GM18511 (cell line): ENCODE results near the gene USP38.
"Not testable (repeated sequence)": the region's sequence is repeated elsewhere in the genome, so short reads cannot be mapped to it uniquely, and the experiment has no call there.

Experiments used
- ATAC-seq: cut with Tn5 transposase; IDR thresholded peaks from one replicate; pipeline ENCODE4 v1.9.1; 2021; ENCODE audit warnings: mild to moderate bottlenecking, moderate library complexity; ENCODE audit not compliant: unreplicated experiment

Gene USP38

GRCh38 chr4:143207555-143207954 is 22.8 kb downstream of the USP38 start:
- no peak for ATAC-seq

- no peak for ATAC-seq
These were observed 27.8 kb downstream of the USP38 start for GRCh38 chr4:143212566-143212965.

- ATAC-seq, result no peak
These were observed 31.2 kb downstream of the USP38 start for GRCh38 chr4:143215873-143216272.

GRCh38 chr4:143224255-143224654 is 39.5 kb downstream of the USP38 start:
- ATAC-seq, result no peak

GRCh38 chr4:143225167-143225566 is 40.5 kb downstream of the USP38 start:
- ATAC-seq, result no peak

GRCh38 chr4:143230683-143231082 is 46.0 kb downstream of the USP38 start:
- no peak for ATAC-seq

GRCh38 chr4:143232277-143232676 is 47.6 kb downstream of the USP38 start:
- no peak for ATAC-seq

- ATAC-seq, result no peak
These were observed 49.4 kb downstream of the USP38 start for GRCh38 chr4:143234153-143234552.

GRCh38 chr4:143237195-143237594 is 52.5 kb downstream of the USP38 start:
- not testable (repeated sequence) for ATAC-seq

- no peak for ATAC-seq
These were observed 56.4 kb downstream of the USP38 start for GRCh38 chr4:143240939-143241679.

GRCh38 chr4:143241892-143242291 is 57.2 kb downstream of the USP38 start:
- ATAC-seq, result no peak

- ATAC-seq, result no peak
These were observed 58.3 kb downstream of the USP38 start for GRCh38 chr4:143243041-143243440.

- ATAC-seq, result no peak
These were observed 62.3 kb downstream of the USP38 start for GRCh38 chr4:143246977-143247376.

- no peak for ATAC-seq
These were observed 63.1 kb downstream of the USP38 start for GRCh38 chr4:143247866-143248265.

- ATAC-seq, result no peak
These were observed 64.1 kb downstream of the USP38 start for GRCh38 chr4:143248827-143249226.

- no peak for ATAC-seq
These were observed 65.9 kb downstream of the USP38 start for GRCh38 chr4:143250617-143251016.

- ATAC-seq, result no peak
These were observed 66.6 kb downstream of the USP38 start for GRCh38 chr4:143251348-143251747.

GRCh38 chr4:143251779-143252178 is 67.1 kb downstream of the USP38 start:
- ATAC-seq, result no peak

GRCh38 chr4:143252478-143252877 is 67.8 kb downstream of the USP38 start:
- ATAC-seq, result no peak

- no peak for ATAC-seq
These were observed 68.4 kb downstream of the USP38 start for GRCh38 chr4:143253166-143253565.

- ATAC-seq, result no peak
These were observed 69.9 kb downstream of the USP38 start for GRCh38 chr4:143254491-143255226.

- ATAC-seq, result no peak
These were observed 71.7 kb downstream of the USP38 start for GRCh38 chr4:143256456-143256855.
